Activated CD8-positive, alpha-beta memory T cell treated with anti-CD3 and anti-CD28 coated beads for 1 hour (primary cell): Measurements from ENCODE around the gene BMAL1.
"Not testable (repeated sequence)": the region's sequence is repeated elsewhere in the genome, so short reads cannot be mapped to it uniquely, and the experiment has no call there.

Experiments used
- DNase-seq, 2 donors: peaks; one replicate each; pipeline ENCODE4 v3.0.0-alpha.2; 2020; ENCODE audit warnings: low read depth in 1 of 2; ENCODE audit errors: extremely low read depth in 1 of 2

Gene BMAL1

DNA sequence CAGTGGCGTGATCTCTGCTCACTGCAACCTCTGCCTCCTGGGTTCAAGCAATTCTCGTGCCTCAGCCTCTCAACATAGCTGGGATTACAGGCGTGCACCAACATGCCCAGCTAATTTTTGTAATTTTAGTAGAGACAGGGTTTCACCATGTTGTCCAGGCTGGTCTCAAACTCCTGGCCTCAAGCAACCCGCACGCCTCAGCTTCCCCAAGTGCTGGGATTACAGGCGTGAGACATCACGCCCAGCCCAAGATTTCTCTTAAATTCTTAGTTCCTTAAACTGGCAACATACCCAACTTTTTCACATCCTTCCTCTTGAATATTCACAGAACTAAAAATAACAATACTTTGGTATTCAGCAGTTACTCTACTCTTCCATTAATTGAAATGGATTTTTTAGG, 159.2 kb downstream of the BMAL1 start:
- DNase-seq = not testable (repeated sequence)
